ENCODE data around the gene POLR2E.

- no peak for TF ChIP-seq CTCF (conservative IDR thresholded peaks at IDR 0.05; ENCODE audit: low read length)
- TF ChIP-seq EZH2phosphoT487 (IDR thresholded peaks at IDR 0.05; ENCODE audit: borderline replicate concordance), result no peak
Measured at GRCh38 chr19:1046117-1046626, 49.0 kb downstream of the POLR2E start.

All from Loucy (cell line).